Stimulated activated naive B cell treated with anti-CD40 and anti-IgM and Interleukin-4, amounts not matched to agents 10 μg/mL and 1 μg/mL and 100 μg/mL, for 72 hours (primary cell): ENCODE results near the gene DKKL1.

ENCODE experiments used
- ATAC-seq, 2 donors: fragments of 150-1000 bp; cut with Tn5 transposase; replicated peaks; 2 replicates each; pipeline ENCODE4 v1.10.0; 2021; ENCODE audit warnings: moderate library complexity in 1 of 2
- DNase-seq: peaks from one replicate; pipeline ENCODE4 v3.0.0; 2021
- H3K27ac Mint-ChIP-seq: one replicate; pipeline ENCODE4 v1.8.0; 2022; ENCODE audit warnings: mild to moderate bottlenecking, mixed read lengths
- H3K27me3 Mint-ChIP-seq, 2 donors: one replicate each; pipeline ENCODE4 v1.8.0; 2022; ENCODE audit warnings: mixed read lengths in 2 of 2
- H3K36me3 Mint-ChIP-seq, 2 donors: one replicate each; pipeline ENCODE4 v1.8.0; 2022; ENCODE audit warnings: mixed read lengths in 2 of 2, mild to moderate bottlenecking in 1 of 2
- H3K4me1 Mint-ChIP-seq, 2 donors: one replicate each; pipeline ENCODE4 v1.8.0; 2022; ENCODE audit warnings: mixed read lengths in 2 of 2, mild to moderate bottlenecking in 1 of 2
- H3K4me3 Mint-ChIP-seq, 2 donors: one replicate each; pipeline ENCODE4 v1.8.0; 2022; ENCODE audit warnings: mild to moderate bottlenecking in 2 of 2, mixed read lengths in 2 of 2, moderate library complexity in 1 of 2
- H3K9me3 Mint-ChIP-seq, 2 donors: one replicate each; pipeline ENCODE4 v1.8.0; 2022; ENCODE audit warnings: mixed read lengths in 2 of 2, mild to moderate bottlenecking in 1 of 2

The DKKL1 gene

DNA sequence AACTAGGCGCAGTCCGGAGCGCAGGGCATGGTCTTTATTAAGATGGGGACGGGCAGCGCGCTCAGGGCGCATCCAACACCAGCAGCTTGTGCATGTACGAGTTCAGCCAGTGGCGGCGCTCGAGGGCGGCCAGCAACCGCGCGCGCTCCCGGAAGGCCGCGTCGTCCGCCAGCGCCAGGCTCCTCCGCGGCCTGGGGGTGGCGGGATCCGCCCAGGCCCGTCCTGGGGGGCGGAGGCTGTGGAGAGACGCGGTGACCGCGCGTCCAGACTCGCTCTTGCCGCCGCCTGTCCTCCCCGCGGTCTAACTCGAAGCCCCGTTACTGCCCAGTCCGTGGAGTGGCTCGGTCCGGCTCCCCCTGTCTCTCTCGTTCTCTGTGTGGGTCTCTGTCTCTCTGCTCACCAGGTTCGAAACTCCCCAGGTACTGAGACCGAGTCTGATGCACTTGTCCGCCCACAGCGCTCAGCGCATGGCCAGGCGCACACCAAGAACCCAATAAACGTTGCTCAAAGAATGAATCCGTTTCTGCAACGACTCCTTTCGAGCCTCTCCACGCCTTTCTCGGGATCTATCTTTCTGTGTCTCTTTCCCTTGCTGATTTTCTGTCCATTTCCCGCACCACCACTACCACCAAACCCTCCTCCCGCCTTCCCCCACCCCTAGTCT, 58.9 kb downstream of the DKKL1 start:
- H3K36me3 Mint-ChIP-seq: peaks cover 0 to 2% of the 10 kb centered on the region in 2 donors
- DNase-seq (no peak), ATAC-seq (peak; percentile 54 to 60)
- H3K27me3 Mint-ChIP-seq: peaks cover 91 to 100% of the 10 kb centered on the region in 2 donors
- H3K4me1 Mint-ChIP-seq: peaks cover 45 to 69% of the 10 kb centered on the region in 2 donors
- H3K4me3 Mint-ChIP-seq: peak overlapping the region; percentile 78 to 80
- peak overlapping the region; percentile 91 for H3K27ac Mint-ChIP-seq
- H3K9me3 Mint-ChIP-seq: no peaks in the 10 kb centered on the region

DNA sequence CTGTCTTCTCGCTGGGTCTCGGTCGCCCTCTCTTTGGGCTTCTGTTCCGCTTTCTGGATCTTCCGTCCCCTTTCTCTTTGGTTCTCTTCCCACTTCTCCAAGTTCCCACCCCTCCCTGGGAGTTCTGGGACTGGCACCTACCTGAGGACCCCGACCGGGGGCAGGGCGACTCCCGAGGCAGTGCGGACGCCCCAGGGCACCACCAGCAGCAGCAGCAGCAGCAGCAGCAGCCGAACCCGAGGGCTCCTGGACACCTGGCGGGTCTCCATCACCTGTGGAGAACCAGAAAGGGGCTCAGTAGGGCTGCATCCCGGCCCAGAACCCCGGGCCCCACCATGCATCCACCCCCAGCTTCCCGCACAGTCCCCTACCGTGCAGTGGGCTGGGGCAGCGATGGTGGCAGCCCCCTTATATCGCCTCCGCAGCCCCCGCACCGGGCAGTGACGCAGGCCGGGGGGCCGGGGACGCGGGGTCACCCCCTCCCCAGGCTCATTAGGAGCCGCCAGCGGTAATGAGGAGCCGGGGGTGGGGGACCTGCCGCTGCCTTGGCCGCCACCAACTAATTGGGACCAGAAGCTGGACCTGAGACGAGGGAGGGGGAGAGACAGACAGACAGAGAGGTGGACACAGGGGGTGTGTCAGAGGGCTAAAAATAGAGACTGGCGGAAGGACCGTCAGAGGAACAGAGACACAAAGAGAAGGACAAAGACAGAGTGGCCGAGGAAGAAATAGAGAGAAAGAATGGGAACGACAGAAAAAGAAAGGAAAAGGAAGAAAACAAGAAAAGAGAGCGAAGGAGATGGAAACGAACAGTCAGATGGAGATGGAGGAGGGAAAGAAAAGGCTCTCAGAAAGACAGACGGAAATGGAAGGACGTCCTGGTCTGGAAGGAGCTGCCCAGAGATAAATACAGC, 59.7 kb downstream of the DKKL1 start, which contains the start of gene PTH2:
TSS of gene PTH2 (minus strand) at position 371 of the 914 bp plus-strand sequence. CDS start at position 269, 102 bp downstream.
- DNase-seq: no peak
- peaks cover 49 to 74% of the 10 kb centered on the region in 2 donors for H3K4me1 Mint-ChIP-seq

DNA sequence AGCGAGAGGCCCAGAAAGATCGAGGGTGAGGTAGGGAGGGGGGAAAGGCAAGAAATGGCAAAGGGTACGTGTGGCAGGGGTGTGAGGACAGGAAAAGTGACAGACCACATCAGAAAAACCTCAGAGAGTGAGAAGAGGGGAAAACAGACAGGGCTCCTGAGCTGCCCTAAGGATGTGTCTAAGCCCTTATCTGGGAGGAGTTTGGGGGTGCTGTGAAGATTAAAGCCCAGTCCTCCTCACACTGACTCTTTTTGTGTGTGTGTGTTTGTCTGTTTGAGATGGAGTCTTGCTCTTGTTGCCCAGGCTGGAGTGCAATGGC, 60.3 kb downstream of the DKKL1 start:
- H3K4me1 Mint-ChIP-seq: peaks cover 54 to 80% of the 10 kb centered on the region in 2 donors
- peaks cover 94 to 100% of the 10 kb centered on the region in 2 donors for H3K27me3 Mint-ChIP-seq
- DNase-seq (no peak), ATAC-seq (no peak)
- H3K27ac Mint-ChIP-seq: no peak overlapping the region
- peaks cover 0 to 2% of the 10 kb centered on the region in 2 donors for H3K36me3 Mint-ChIP-seq
- H3K4me3 Mint-ChIP-seq: no peak overlapping the region
- H3K9me3 Mint-ChIP-seq: no peaks in the 10 kb centered on the region

More for the DNA sequence above, 59.7 kb downstream of the DKKL1 start, which contains the start of gene PTH2:
- Mint-ChIP-seq H3K27ac (peak within 1 kb of the TSS; percentile 91), H3K36me3 (peaks cover 0 to 2% of the 10 kb centered on the region in 2 donors), H3K9me3 (no peaks in the 10 kb centered on the region), H3K27me3 (peaks cover 92 to 100% of the 10 kb centered on the region in 2 donors), H3K4me3 (peak within 1 kb of the TSS; percentile 78 to 80)
- peak in 1 of 2 donors; percentile 18 for ATAC-seq
